ENCODE measurements around the gene GRM2. TPM values are rescaled to one million over a fixed set of nuclear protein-coding genes. Genes with fewer than 3 reads are reported as not detected.

GRM2 gene
- total RNA-seq, 1 experiment from 2014 or later: 0.13 TPM

GRCh38 chr3:51687431-51688205 lies 19.2 kb upstream of the GRM2 start:
- Histone ChIP-seq H4K20me1 (ENCODE audit: insufficient read depth) (peaks cover under 1% of the 10 kb centered on the region; the same call in 1 of the 2 replicates), H3F3A (ENCODE audit: insufficient read depth, low read depth) (no peaks in the 10 kb centered on the region), H2AFZ (no peak overlapping the region), H3K79me2 (ENCODE audit: low read depth) (no peaks in the 10 kb centered on the region), H3K36me3 (ENCODE audit: low read depth) (no peaks in the 10 kb centered on the region), H3K4me2 (no peak overlapping the region), H3K4me3 (no peak overlapping the region), H3K27ac (no peak overlapping the region), H3K27me3 (ENCODE audit: insufficient read depth, low read depth) (no peaks in the 10 kb centered on the region), H3K9me3 (ENCODE audit: insufficient read depth, low read depth) (no peaks in the 10 kb centered on the region), H3K4me1 (replicated peaks; ENCODE audit: insufficient read depth) (no peaks in the 10 kb centered on the region), H3K9me2 (ENCODE audit: insufficient read depth) (no peaks in the 10 kb centered on the region)
- intact Hi-C loops (cut with micrococcal nuclease; ENCODE audit: unreplicated experiment): no loop called here
- TF ChIP-seq CTCF (conservative IDR thresholded peaks at IDR 0.05): no peak
- TF ChIP-seq EZH2 (IDR thresholded peaks at IDR 0.05; ENCODE audit: low read depth): no peak
- POLR2A ChIA-PET (ENCODE audit: unreplicated experiment): no interaction called here
- DNase-seq: no peak
- CTCF ChIA-PET: no interaction called here
- no TSS peak for BruUV-seq (replicated peaks)

- H3K9me3 ChIP-seq (ENCODE audit: insufficient read depth, low read depth): no peaks in the 10 kb centered on the region
- ChIA-PET POLR2A (ENCODE audit: unreplicated experiment) (no interaction called here), CTCF (no interaction called here)
- intact Hi-C loops (cut with micrococcal nuclease; ENCODE audit: unreplicated experiment): no loop called here
- no TSS peak for BruUV-seq (replicated peaks)
- H3K79me2 ChIP-seq (ENCODE audit: low read depth): no peaks in the 10 kb centered on the region
- H3K27ac ChIP-seq: no peak overlapping the region
- no peak for DNase-seq
- no peaks in the 10 kb centered on the region for H3K9me2 ChIP-seq (ENCODE audit: insufficient read depth)
- H3K4me3 ChIP-seq: no peak overlapping the region
- no peak overlapping the region for H2AFZ ChIP-seq
- H3K4me1 ChIP-seq (replicated peaks; ENCODE audit: insufficient read depth): no peaks in the 10 kb centered on the region
- no peak overlapping the region for H3K4me2 ChIP-seq
- H3K36me3 ChIP-seq (ENCODE audit: low read depth): no peaks in the 10 kb centered on the region
- no peaks in the 10 kb centered on the region for H3F3A ChIP-seq (ENCODE audit: insufficient read depth, low read depth)
- H4K20me1 ChIP-seq (ENCODE audit: insufficient read depth): no peaks in the 10 kb centered on the region; the same call in 1 of the 2 replicates
- TF ChIP-seq CTCF (conservative IDR thresholded peaks at IDR 0.05) (no peak), EZH2 (IDR thresholded peaks at IDR 0.05; ENCODE audit: low read depth) (no peak)
- H3K27me3 ChIP-seq (ENCODE audit: insufficient read depth, low read depth): no peaks in the 10 kb centered on the region
These were observed 18.7 kb upstream of the GRM2 start for GRCh38 chr3:51688206-51688600.

- ChIA-PET POLR2A (ENCODE audit: unreplicated experiment) (no interaction called here), CTCF (no interaction called here)
- Histone ChIP-seq H3K9me3 (ENCODE audit: insufficient read depth, low read depth) (no peaks in the 10 kb centered on the region), H3K4me2 (no peak overlapping the region), H2AFZ (no peak overlapping the region), H3K9me2 (ENCODE audit: insufficient read depth) (no peaks in the 10 kb centered on the region), H3K4me3 (no peak overlapping the region), H3K4me1 (replicated peaks; ENCODE audit: insufficient read depth) (no peaks in the 10 kb centered on the region), H3K79me2 (ENCODE audit: low read depth) (no peaks in the 10 kb centered on the region), H3F3A (ENCODE audit: insufficient read depth, low read depth) (no peaks in the 10 kb centered on the region), H3K27ac (no peak overlapping the region), H3K36me3 (ENCODE audit: low read depth) (no peaks in the 10 kb centered on the region), H4K20me1 (ENCODE audit: insufficient read depth) (no peaks in the 10 kb centered on the region; the same call in 1 of the 2 replicates), H3K27me3 (ENCODE audit: insufficient read depth, low read depth) (no peaks in the 10 kb centered on the region)
- no peak for DNase-seq
- TF ChIP-seq EZH2 (IDR thresholded peaks at IDR 0.05; ENCODE audit: low read depth) (no peak), CTCF (conservative IDR thresholded peaks at IDR 0.05) (no peak)
- BruUV-seq (replicated peaks): no TSS peak
- intact Hi-C loops (cut with micrococcal nuclease; ENCODE audit: unreplicated experiment): no loop called here
These were observed 15.8 kb upstream of the GRM2 start for GRCh38 chr3:51691021-51691420.

All from PC-9 (cell line).